GM23338 (cell line): ENCODE measurements around the gene TBCC. TPM values are rescaled to one million over a fixed set of nuclear protein-coding genes. Genes with fewer than 3 reads are reported as not detected.

Experiments used
- ATAC-seq: fragments of 200-7000 bp; cut with Tn5 transposase; 3 replicates; pipeline ENCODE4 v1.9.1; 2020
- DNase-seq: peaks from one replicate; pipeline ENCODE4 v3.0.0-alpha.2; 2015; ENCODE audit warnings: low spot score
- H2AFZ ChIP-seq: fragments of 200-600 bp; sonication (generic); 2 replicates; pipeline ENCODE4 v1.8.0; 2016; ENCODE audit warnings: antibody characterized with exemption, mild to moderate bottlenecking, moderate library complexity
- H3F3A ChIP-seq: fragments of 200-600 bp; sonication (generic); replicated peaks from 2 replicates; pipeline ENCODE4 v1.8.0; 2017; ENCODE audit warnings: antibody characterized with exemption, mixed run types, low read depth
- H3K27ac ChIP-seq: fragments of 200-600 bp; sonication (generic); 2 replicates; pipeline ENCODE4 v1.6.1; 2016; ENCODE audit warnings: low read depth
- H3K27me3 ChIP-seq: fragments of 200-600 bp; sonication (generic); 2 replicates; pipeline ENCODE4 v1.8.0; 2016; ENCODE audit warnings: mild to moderate bottlenecking, mixed run types, moderate library complexity; ENCODE audit not compliant: insufficient read depth
- H3K36me3 ChIP-seq: fragments of 200-600 bp; sonication (generic); 2 replicates; pipeline ENCODE4 v1.8.0; 2016; ENCODE audit warnings: mild to moderate bottlenecking; ENCODE audit not compliant: insufficient read depth
- H3K4me1 ChIP-seq: fragments of 200-600 bp; sonication (generic); 2 replicates; pipeline ENCODE4 v1.8.0; 2016; ENCODE audit warnings: mild to moderate bottlenecking, moderate library complexity; ENCODE audit not compliant: insufficient read depth
- H3K4me2 ChIP-seq: fragments of 200-600 bp; sonication (generic); 2 replicates; pipeline ENCODE4 v1.7.1; 2017; ENCODE audit warnings: mixed run types
- H3K4me3 ChIP-seq: fragments of 200-600 bp; sonication (generic); 2 replicates; pipeline ENCODE4 v1.6.1; 2016; ENCODE audit warnings: mixed run types
- H3K79me2 ChIP-seq: fragments of 200-600 bp; sonication (generic); replicated peaks from 2 replicates; pipeline ENCODE4 v1.8.0; 2017; ENCODE audit warnings: mild to moderate bottlenecking; ENCODE audit not compliant: insufficient read depth
- H3K9me2 ChIP-seq: fragments of 200-600 bp; sonication (generic); 2 replicates; pipeline ENCODE4 v1.8.0; 2017; ENCODE audit not compliant: insufficient read depth
- H4K20me1 ChIP-seq: fragments of 200-600 bp; sonication (generic); replicated peaks from 2 replicates; pipeline ENCODE4 v1.8.0; 2017; ENCODE audit warnings: mild to moderate bottlenecking; ENCODE audit not compliant: insufficient read depth
- H3K27ac Mint-ChIP-seq: 2 replicates; pipeline ENCODE4 v1.8.0; 2020; ENCODE audit warnings: inconsistent platforms, mild to moderate bottlenecking, moderate library complexity, mixed read lengths
- H3K27me3 Mint-ChIP-seq: 3 replicates; pipeline ENCODE4 v1.8.0; 2022; ENCODE audit warnings: low read depth, mild to moderate bottlenecking, moderate library complexity, mixed read lengths, inconsistent platforms; ENCODE audit not compliant: insufficient read depth, poor library complexity
- H3K36me3 Mint-ChIP-seq: 3 replicates; pipeline ENCODE4 v1.8.0; 2021; ENCODE audit warnings: low read depth, mild to moderate bottlenecking, inconsistent platforms, moderate library complexity, mixed read lengths
- H3K4me1 Mint-ChIP-seq: 3 replicates; pipeline ENCODE4 v1.8.0; 2020; ENCODE audit warnings: mild to moderate bottlenecking, inconsistent platforms, mixed read lengths
- H3K4me3 Mint-ChIP-seq: 3 replicates; pipeline ENCODE4 v1.8.0; 2021; ENCODE audit warnings: moderate library complexity, mild to moderate bottlenecking, inconsistent platforms, mixed read lengths
- H3K9me3 Mint-ChIP-seq: 3 replicates; pipeline ENCODE4 v1.8.0; 2020; ENCODE audit warnings: moderate library complexity, mild to moderate bottlenecking, inconsistent platforms, mixed read lengths
- CREB1 ChIP-seq: fragments of 250-450 bp; sonication (Bioruptor Pico); IDR thresholded peaks from 2 replicates; pipeline ENCODE4 v1.5.0; 2020; ENCODE audit warnings: low read depth, mild to moderate bottlenecking, moderate library complexity
- CTCF ChIP-seq, 2 experiments: fragments of 200-600 bp in 1 of 2; sonication (generic) in 1 of 2; conservative IDR thresholded peaks; 2 replicates each; pipeline versions ENCODE4 v1.5.1 to v1.6.1; 2016 to 2017; ENCODE audit warnings: antibody characterized with exemption in 2 of 2, low read depth in 2 of 2, mild to moderate bottlenecking in 2 of 2, moderate library complexity in 1 of 2
- ETS1 ChIP-seq: IDR thresholded peaks from 2 replicates; pipeline ENCODE4 v1.6.1; 2016; ENCODE audit warnings: antibody characterized with exemption
- EZH2 ChIP-seq: fragments of 200-600 bp; sonication (generic); IDR thresholded peaks from one replicate; pipeline ENCODE4 v1.8.0; 2017; ENCODE audit warnings: antibody characterized with exemption, mild to moderate bottlenecking, low read depth; ENCODE audit not compliant: unreplicated experiment
- EZH2phosphoT487 ChIP-seq: fragments of 200-600 bp; sonication (generic); IDR thresholded peaks from one replicate; pipeline ENCODE4 v1.8.1; 2018; ENCODE audit warnings: antibody characterized with exemption; ENCODE audit not compliant: unreplicated experiment
- JUNB ChIP-seq: IDR thresholded peaks from one replicate; pipeline ENCODE4 v1.6.1; 2016; ENCODE audit warnings: antibody characterized with exemption; ENCODE audit not compliant: unreplicated experiment
- NANOG ChIP-seq: IDR thresholded peaks from 2 replicates; pipeline ENCODE4 v1.6.1; 2016; ENCODE audit warnings: antibody characterized with exemption, borderline replicate concordance
- POLR2AphosphoS5 ChIP-seq: IDR thresholded peaks from 2 replicates; pipeline ENCODE4 v1.6.1; 2016; ENCODE audit warnings: antibody characterized with exemption, low read depth
- REST ChIP-seq: IDR thresholded peaks from one replicate; pipeline ENCODE4 v1.6.1; 2018; ENCODE audit warnings: antibody characterized with exemption; ENCODE audit not compliant: unreplicated experiment
- STAT1 ChIP-seq: IDR thresholded peaks from one replicate; pipeline ENCODE4 v1.6.1; 2016; ENCODE audit warnings: antibody characterized with exemption; ENCODE audit not compliant: unreplicated experiment
- ZNF114 ChIP-seq: fragments of 250-450 bp; sonication (Bioruptor Pico); IDR thresholded peaks from 2 replicates; pipeline ENCODE4 v1.5.0; 2020; ENCODE audit warnings: mild to moderate bottlenecking, moderate library complexity
- ZNF331 ChIP-seq: fragments of 250-450 bp; sonication (Bioruptor Pico); IDR thresholded peaks from 2 replicates; pipeline ENCODE4 v1.5.0; 2020; ENCODE audit warnings: low read depth, mild to moderate bottlenecking, moderate library complexity
- ZNF462 ChIP-seq: fragments of 250-450 bp; sonication (Bioruptor Pico); IDR thresholded peaks from 2 replicates; pipeline ENCODE4 v1.5.0; 2020; ENCODE audit warnings: mild to moderate bottlenecking, moderate library complexity
- polyA plus RNA-seq: library from polyadenylated mRNA; unstranded; fragments of >200 nt; fragmentation: Nextera tagmentation; extraction: Ambion mirVana; gene quantifications from 2 replicates; pipeline ENCODE4 v1.2.1, GENCODE V29; 2016
- total RNA-seq: library from RNA; depleted of rRNA; stranded (reverse); fragments of >200 nt; shearing (Covaris generic); gene quantifications from 2 replicates; pipeline ENCODE4 v1.2.3, GENCODE V29; 2014

Gene TBCC
- total and polyA plus RNA-seq, 2 experiments from 2014 or later = 45.0 to 48.3 TPM

GRCh38 chr6:42761287-42762067 lies 15.6 kb upstream of the TBCC start:
- no peak for ATAC-seq
- Histone ChIP-seq H3K36me3 (no peaks in the 10 kb centered on the region), H3K27me3 (no peaks in the 10 kb centered on the region), H3K27ac (peak overlapping the region; percentile 43; the same call in 1 of the 2 replicates), H3K4me3 (0 out of 2 replicates have a peak overlapping the region, but pooled peaks have one; percentile 4), H3F3A (peaks cover 4% of the 10 kb centered on the region; the same call in 1 of the 2 replicates), H3K4me2 (peak overlapping the region; percentile 34; the same call in 1 of the 2 replicates), H3K9me2 (no peaks in the 10 kb centered on the region), H3K79me2 (0 out of 2 replicates have a peak, but pooled peaks cover 11% of the 10 kb centered on the region), H3K4me1 (peaks cover 38% of the 10 kb centered on the region), H4K20me1 (no peaks in the 10 kb centered on the region), H2AFZ (no peak overlapping the region)
- Mint-ChIP-seq H3K4me1 (peaks cover 40% of the 10 kb centered on the region), H3K36me3 (peaks cover 9% of the 10 kb centered on the region), H3K27me3 (peaks cover 1% of the 10 kb centered on the region), H3K27ac (no peak overlapping the region), H3K9me3 (no peaks in the 10 kb centered on the region), H3K4me3 (no peak overlapping the region)
- TF ChIP-seq ZNF114 (CRISPR knock-in tag) (no peak), EZH2phosphoT487 (no peak), JUNB (no peak), ETS1 (no peak), CTCF (conservative IDR thresholded peaks at IDR 0.05; ENCODE audit: low read depth in 2 of 2) (no peak), EZH2 (no peak), ZNF462 (no peak), REST (no peak), ZNF331 (CRISPR knock-in tag) (no peak), NANOG (no peak), STAT1 (no peak), POLR2AphosphoS5 (no peak), CREB1 (no peak)
- no peak for DNase-seq
